ENCODE measurements around the gene EIF5A.

The EIF5A gene

DNA sequence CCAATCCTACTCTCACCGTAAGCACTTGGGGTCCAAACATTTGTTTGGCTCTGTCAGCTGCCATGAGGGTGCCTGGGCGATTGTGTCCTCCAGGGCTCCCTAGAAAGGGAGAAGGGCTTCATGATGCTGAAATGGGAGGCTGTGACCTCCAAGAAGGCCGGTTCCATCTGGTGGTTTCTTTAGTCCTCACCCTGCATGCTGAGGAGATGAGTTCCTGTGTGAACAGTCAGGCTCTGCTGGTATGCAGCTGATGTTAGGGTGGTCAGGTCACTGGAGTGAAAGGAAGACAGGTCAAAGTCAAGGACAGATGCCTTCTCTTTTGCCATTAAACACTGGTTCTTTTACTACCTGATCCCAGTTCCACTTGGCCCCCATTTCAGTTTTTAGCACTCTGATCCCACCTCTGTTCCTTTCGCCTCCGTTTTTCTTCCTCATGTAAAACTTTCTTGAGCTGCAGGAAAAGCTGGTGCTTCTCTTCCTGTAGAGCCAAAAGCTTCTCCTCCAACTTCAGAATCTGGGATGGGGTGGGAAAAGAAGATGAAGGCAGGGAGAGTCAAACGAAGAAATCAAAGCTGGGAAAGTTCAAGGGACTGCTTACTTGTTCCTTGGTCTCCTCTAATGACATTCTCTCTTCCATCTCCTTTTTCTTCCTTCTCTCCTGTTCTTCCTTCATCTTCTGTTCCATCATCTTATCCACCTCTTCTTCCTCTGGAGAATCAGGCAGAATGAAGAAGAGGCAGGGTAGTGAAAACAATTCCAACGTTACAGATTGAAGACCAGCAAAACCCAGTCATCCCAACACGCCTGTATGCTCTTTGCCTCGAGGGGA is 6.7 kb downstream of the EIF5A start:
- DNase-seq = peak; percentile 13

DNA sequence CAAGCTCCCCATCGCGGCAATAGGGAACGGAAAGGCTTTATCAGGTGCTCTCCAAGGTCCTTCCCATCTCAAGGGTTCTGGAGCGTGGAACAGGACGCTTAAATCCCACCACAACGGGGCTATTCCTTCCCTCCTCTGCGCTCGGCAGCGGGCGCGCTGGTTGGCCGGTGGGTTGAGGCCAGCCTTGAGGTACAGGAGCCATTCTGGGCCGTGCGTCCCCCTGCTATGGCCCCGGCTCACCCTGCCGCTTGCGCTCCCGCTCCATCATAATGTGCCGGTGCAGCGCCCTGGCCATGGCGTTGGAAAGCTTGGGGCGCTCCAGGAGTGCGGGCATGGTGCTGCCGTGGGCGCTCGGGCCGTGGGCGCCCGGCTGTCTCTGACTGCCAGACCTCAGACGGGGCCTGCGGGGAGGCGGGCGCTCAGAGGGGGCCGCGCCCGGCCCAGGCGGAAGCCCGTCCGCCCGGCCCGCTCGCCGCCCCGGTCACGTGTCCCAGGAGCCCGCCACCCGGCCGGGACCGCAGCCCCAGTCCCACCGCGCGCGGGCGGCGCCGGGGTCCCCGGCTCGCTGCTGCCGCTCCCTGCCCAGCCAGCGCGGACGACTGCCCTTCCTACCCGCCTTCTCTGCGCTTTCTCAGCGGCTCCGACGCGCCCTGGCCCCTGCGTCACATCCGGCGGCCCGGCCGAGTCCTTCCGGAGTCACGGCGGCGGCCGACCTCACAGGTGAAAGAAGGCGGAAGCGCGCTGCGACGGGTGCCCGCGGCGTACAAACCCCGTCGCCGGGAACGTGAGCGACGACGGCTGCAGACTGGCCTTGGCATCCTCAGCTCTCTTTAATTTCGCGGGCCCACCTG is 7.5 kb downstream of the EIF5A start, which contains the start of gene GPS2:
GPS2 (minus strand) TSS at position 642 of the 851 bp plus-strand sequence; CDS start at position 334, 308 bp downstream.
- DNase-seq = peak; percentile 77

DNA sequence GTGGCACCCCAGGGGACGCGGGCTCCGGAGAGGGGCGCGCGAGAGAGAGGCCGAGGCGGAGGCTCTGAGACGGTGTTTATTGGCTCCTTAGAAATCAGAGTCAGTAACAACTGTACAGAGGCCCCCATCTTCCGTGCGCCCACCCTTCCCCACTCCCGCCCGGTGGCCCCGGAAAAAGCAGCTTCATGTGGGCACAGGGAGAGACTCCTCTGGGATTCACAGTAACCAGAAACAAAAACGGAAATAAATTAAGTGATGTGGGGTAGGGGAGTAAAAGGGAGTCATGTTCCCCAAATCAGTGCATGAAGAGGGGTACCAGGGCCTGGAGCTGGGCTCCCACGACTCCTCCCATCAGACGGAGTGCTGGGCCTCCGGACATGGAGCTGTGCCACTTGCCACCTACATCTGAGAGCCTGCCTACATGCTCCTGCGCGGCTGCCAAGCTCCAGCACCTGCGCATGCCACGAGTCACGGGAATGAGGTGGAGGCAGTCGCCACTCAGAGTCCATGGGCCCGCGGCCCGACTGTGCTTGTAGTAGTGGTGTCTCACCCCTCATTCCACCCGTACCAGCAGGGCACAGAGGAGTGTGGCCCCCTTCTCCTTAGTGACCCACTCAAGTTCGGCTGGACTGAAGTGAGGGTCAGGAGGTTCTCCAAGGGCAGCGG is 8.3 kb downstream of the EIF5A start:
- no peak for DNase-seq

DNA sequence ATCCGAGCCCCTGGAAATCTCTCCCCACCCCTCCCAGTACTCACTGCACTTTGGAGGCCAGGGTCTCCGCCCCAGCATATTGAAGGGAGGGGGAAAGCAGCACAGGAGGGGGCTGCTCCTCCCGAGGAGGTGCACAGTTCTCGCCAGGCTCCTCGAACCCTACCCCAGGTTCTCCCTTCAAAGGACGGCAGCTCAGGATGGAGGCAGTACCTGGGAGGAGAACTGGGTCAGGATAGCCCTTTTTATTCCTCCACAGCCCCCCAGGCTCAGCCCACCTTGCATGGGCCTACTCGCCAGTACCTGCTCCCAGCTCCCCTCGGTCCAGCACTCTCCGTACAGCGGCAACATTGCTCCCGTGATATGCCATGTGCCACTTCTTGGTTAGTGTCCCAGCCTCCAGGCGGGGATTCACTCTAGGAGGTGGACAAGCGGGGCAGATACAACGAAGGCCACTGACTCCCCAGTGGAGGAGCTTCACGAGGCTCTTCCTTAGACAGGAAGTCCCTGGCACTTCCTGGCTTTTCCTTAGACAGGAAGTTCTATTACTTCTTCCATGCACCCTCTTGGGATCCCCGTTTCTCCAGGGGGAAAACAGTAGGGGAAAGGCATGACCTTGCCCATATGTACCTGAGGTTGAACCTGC is 9.9 kb downstream of the EIF5A start:
- no peak for DNase-seq

DNA sequence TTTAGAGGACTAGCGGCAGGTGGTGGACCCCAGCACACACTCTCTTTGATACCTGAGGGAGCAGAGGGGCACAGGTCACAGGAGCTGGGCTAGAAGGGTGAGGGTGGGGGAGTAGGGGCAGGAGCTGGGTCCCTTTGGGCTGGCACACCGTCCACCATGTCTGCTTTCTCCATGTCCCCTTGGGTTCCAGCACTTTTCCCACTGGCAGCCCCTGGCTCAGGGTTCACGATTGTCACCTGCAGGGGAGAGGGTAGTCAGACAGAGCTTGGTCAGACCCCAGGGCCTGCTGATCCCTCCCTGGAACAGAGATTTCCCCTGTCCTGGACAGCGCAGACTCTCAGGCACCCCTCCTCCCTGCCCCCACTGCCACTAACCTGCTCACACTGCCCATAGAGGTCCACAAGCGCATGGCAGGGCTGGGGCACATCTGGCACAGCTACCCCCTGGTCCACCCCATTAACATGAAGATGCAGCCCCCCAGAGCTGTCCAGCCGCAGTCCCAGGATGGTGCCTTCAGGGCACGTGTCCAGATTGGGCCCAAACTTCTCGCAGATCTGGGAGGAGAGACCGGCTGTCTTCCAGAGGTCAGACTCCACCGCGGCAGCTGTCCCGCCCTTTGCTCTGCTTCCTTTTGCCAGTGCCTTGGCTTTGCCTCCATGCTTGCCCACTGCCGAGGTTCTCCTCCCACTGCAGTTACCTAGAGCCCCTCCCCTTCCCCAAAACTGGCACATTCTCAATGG is 10.9 kb downstream of the EIF5A start:
- DNase-seq = no peak

DNA sequence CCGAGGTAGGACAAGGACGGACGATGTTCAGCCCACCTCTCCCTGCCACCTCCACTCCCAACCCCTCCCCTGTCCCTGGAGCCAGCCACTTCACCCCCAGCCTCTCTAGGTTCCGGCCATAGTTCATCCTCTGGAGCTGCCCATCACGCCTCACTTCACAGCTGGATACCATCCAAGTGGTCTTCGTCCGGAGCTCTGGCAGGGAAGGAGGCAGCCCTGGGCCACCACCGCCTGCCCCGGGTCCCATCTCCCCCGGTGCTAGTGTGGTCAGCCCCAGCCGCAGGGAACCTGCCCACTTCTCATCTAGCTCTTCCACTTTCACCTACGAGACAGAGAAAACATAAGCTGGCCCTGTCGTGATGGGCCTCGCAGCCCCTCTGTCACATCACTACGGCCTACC is 14.0 kb downstream of the EIF5A start:
- no peak for DNase-seq

DNA sequence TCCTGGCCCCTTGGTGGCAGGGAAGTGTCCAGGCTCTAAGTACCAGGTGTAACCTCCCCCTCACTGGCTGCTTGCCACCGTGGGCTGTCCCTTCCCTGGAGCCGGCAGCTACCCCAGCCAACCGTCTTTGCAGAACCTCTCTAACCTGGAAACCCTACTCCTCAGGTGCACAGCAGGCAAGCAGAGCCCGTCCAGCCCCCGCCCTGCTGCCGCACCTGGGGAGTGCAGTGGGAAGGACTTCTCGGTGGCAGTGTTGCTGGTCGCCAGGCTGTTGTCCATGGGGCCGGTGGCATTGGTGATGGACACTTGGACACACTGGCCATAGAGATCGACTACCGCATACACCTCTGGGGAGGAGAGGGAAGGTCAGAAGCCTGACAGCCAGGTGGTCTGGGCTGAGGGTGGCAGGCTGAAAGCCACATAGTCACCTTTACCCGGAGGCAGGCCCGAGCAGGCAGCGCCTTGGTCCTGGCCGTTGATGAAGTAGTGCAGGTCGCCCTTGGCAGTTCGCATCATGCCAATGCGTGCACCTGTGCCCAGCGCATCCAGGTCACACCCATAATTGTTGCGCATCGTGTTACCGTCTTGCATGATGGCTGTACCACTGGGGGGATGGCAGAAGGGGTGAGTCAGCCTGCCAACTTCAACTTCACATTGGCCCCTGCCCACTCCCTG is 15.2 kb downstream of the EIF5A start:
- DNase-seq = no peak

DNA sequence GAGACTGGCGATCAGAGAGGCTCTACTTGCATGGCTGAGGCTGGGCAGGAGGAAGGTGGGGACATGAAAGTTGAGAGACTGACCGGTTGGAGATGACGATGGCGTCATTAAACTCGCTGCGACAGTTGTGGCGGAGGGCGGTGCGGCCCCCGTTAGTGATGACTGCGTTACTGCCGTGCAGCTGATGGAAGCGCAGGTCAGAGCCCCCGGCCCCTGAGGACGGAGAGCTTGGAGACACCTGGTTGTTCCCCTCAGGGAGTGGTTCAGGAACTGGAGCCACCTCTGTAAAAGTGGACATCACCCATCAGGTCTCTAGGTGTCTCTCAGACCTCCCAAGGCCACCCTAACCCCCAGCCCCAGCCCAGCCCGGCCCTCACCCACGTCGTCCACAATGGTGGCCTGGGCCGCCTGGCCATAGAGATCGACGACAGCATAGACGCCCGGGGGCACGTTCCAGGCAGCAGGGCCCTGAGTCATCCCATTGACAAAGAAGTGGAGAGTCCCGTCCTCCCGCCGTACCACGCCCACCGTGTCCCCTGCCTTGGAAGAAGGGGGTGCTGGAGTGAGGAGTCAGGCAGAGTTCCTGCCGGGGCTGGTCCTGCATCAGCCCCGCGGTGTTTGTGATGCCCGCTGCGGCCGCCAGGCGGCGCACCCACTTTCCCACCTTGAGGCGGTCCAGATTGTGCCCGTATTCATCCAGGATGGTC is 16.5 kb downstream of the EIF5A start:
- no peak for DNase-seq

DNA sequence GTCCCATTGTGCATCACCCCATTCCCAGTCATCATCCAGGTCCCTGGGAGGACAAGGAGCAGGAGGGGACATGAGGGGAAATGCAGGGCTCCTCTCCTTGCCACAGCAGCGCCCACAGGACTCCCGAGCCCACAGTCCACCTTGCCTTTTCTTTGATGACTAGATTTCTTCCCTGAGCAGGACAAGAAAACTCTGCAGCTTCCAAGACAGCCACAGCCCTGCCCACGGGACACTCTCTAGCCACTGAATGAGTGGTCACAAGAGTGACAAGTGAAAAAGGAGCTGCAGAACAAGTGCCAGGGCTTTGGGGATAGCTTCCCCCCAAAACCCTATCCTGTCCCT is 17.0 kb downstream of the EIF5A start:
- DNase-seq = no peak

DNA sequence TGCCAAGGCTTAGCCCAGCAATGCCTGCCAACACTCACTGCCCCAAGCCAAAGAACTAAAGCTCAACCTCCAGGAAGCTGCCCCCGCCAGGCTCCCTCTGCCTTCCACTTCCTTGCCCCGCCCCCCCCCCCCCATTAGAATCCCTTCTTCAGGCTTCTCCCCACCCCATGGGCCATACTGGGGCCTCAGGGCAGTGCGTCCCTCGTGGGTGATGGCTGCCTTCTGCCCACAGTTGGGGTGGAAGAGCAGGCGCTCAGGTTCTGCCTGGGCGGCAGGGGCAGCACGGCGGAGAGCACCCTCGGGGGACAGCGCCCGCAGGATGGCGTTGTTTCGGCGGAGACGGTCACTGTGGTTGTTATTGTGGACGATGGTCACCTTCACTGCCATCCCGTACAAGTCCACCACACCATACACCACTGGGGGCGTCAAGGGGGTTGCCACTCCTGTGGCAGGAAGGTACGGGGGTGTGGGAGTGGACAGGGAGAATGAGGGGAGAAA is 17.7 kb downstream of the EIF5A start:
- DNase-seq = no peak

DNA sequence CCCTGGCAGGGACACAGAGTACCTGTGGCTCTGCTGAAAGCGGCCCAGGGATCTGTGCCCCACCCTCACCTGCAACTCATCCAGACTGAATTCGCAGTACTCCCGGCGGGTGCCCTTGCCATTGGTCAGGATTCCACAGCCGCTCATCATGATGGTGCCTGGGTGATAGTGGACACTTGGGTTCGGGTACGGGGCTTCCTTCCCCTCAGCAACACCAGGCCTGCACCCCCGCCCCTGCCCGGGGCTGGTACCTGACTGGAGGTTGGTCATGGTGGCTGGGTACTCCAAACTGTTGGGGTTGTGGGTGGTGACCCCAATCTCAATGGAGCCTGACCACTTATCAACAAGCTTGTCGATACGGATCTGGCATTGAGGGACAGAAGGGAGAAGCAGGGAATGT is 18.8 kb downstream of the EIF5A start:
- no peak for DNase-seq

DNA sequence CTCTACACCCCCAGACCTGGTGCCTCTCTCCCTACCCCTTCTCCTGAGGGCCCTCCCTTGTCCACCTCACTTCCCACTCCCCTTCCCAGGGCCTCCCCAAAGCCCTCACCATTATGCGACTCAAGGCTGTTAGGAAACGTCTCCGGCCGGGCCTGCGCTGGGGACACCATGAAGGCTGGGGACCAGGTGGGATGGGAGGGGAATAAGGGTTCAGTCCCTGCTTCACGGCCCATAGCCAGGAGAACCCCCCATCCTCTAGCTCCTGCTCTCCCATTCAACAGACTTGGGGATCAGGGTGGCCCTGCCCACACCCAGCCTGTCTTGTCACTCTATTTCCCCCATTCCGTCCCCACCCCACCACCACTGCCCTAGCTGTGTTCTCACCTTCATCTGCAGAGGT is 19.6 kb downstream of the EIF5A start:
- no peak for DNase-seq

DNA sequence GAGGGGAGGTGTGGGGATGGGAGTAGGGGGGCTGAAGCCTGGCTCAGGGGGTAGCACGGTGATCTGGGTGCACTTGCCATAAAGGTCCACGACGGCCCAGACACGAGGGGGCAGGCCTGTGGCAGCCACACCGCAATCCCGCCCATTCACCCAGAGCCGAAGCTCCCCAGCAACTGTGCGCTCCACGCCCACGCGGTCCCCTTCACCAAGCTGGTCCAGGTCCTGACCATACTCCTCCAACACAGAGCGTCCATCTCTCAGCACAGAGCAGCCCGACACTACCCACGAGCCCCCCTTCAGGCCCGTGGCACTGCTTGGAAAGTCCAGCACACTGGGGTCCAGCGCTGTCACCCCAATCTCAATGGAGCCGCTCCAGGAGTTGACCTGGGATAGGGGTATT is 20.1 kb downstream of the EIF5A start:
- no peak for DNase-seq

DNA sequence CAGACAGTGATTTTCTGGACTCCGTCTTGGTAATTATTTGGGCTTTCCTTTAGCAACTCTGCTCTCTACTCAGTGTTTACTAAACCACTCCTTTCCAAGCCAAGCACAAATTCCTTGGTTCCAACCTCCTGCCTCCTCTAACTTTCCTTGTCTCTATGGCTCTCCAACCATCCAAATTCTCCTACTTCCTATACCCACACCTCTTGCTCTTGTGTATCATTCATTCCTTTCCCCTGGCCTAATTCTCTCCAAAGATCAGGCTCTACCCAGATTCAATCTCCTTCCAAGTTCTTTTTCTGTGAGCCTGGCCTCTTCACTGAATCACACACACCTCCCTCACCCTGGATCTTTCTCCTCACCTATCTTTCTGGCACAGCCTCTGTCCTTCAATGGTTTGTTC is 20.6 kb downstream of the EIF5A start:
- no peak for DNase-seq

DNA sequence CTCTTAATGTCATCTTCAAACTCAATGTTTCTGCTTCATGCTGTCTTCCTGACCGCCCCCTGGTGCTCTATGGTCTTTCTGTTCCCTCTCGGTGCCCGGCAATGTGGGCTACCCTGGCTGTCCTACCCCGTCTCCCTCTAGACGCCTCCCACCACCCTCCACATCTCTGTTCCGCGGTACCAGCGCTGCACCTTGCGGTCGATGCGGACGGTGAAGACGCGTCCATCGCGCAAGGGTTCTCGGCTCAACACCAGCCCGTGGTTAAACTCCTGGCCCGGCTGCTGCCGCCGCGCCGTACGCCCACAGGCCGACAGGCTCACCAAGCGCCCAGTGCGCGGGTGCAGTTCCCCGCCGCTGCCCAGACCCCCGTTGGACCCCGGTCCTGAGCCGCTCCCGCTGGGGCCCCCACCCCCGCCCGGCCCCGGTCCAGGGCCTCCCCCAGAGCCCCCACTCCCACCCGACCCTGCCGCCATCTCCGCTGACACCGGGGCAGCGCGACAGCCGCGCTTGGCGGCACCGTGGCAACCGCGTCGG is 21.5 kb downstream of the EIF5A start, which contains the start of gene NEURL4:
NEURL4 (minus strand) TSS at position 496 of the 534 bp plus-strand sequence; CDS start at position 473, 23 bp downstream.
- no peak for DNase-seq

DNA sequence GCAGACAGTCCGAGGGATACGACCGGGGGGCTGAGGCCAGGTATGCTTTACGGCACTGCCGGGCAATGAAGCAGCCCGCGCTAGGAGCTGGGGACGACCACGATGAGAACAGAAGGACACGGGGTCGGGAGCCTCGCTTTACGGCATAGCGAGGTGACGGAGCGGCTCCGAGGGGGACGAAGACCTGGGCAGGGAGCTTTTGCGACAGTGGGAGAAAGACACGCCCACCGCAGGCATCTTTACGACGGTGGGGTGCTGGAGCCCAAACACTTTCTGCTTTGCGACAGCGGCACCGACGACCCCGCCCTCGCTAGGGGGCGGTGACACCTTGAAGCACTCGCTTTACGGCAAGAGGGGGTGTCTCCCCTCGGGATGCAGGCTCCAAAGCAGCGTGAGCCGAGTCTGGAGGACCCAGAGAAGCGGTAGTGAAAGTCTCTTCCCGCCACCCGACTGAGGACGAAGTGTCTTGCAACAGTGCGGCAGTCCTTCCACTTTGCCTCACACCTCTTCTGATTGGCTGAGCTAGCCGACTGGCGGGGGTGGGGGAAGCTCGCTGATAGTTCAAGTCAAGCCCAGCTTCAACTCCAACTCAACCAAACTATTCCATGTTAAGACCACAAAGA is 22.1 kb downstream of the EIF5A start:
- DNase-seq = peak; percentile 100

DNA sequence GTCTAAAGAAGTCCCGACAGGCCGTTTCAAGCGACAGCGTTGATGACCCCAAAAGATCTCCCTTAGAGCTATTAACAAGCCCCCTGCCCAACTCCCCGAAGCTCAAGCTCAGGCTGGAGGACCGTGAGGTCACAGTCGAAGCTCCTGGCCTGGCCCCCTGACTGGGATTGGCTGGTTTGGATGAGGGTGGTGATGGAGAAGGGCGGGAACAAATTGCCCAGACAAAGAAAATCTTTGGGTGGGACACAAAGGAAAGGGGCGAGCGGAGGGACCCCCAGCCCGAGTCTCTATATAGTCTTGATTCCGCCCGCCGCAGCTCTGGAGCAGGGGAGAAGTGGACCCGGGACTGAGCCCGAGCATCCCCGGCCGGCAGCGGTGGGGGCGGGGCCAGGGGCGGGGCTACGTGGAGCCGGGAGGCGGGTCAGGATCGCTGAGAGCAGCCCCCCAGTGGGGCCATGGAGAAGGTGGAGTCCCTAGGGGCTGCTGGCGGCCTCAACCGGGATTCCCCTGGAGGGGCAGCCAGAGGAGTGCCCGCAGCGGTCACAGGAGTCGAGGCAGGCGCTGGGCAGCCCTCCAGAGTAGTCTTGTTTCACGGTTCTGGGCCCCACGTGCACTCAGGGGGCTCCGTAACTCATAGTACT is 22.7 kb downstream of the EIF5A start:
- peak; percentile 81 for DNase-seq

DNA sequence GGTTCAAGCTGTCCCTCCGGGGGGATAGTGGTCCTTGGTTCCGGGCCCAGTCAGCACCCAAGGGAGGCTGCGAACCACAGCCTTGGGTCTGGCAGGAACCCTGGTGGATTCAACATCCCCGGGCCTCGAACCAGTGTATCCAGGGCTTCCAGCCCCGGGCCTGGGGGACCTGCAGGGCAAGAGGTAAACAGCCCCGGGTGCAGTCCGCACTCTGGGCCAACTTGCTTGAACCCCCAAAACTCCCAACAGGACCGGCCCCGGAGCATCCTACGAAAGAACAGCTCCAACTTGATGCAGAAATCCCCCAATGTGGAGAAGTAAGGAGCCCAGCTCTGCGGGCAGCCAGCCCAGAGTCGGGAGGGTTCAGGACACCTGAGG is 23.2 kb downstream of the EIF5A start:
- DNase-seq = no peak

DNA sequence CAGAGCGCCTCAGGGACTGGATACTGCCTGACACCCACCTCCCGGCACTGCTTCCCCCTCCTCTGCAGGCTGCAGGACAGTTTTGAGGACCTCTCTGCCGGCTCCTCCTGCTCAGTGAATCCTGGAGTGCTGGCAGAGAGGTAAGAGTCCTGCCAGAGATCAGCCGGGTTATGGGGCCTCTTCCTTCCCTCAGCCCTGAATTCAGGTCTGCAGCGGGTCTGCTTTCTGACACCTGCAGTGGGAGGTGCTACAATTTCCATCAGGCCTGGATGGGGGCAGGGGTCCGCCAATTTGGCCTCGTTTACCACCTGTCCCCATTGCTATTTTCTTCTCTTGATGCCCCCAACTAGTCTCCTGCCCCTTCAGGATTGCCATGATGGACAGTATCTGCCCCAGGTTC is 24.7 kb downstream of the EIF5A start:
- DNase-seq = no peak

All from fibroblast of skin of scalp (primary cell).